HepG2 (cell line): ENCODE data around the gene EXOC6B. TPM values are rescaled to one million over a fixed set of nuclear protein-coding genes. Genes with fewer than 3 reads are reported as not detected.

Source experiments
- ATAC-seq: fragments of 200-7000 bp; cut with Tn5 transposase; 3 replicates; pipeline ENCODE4 v1.9.1; 2020; ENCODE audit warnings: mild to moderate bottlenecking, moderate library complexity
- BruUV-seq: library from RNA; stranded (reverse); fragments of 400-500 nt; replicated peaks from 2 replicates; lab custom pipeline; 2021; lab: Mats Ljungman, UMichigan
- CTCF ChIA-PET: fragments of 300-600 bp; formaldehyde crosslinking; extraction: SDS; loops from one replicate; lab custom pipeline; 2021; ENCODE audit warnings: low total read pairs, inconsistent platforms, low intra/inter-chr PET ratio; lab: Yijun Ruan, JAX
- POLR2A ChIA-PET: fragments of 350-600 bp; sonication (Branson Sonifier 250); formaldehyde crosslinking; loops from one replicate; lab custom pipeline; 2020; ENCODE audit warnings: antibody characterized with exemption, inconsistent platforms; lab: Yijun Ruan, JAX
- DNase-seq: peaks from one replicate; pipeline ENCODE4 v3.0.0-alpha.2; 2015; ENCODE audit warnings: low spot score
- FAIRE-seq: peaks from 3 replicates; lab custom pipeline; 2011; peaks lifted over from hg19 to GRCh38; lab: Jason Lieb, UNC
- H2AFZ ChIP-seq: one replicate; pipeline ENCODE4 v1.6.1; 2011; ENCODE audit warnings: low read length, inconsistent platforms
- H3K27ac ChIP-seq: fragments of 300-600 bp; 3 replicates; pipeline ENCODE4 v1.8.0; 2011; ENCODE audit warnings: mixed run types, mild to moderate bottlenecking, mixed read lengths, low read length, inconsistent platforms; ENCODE audit not compliant: insufficient read depth; ENCODE audit errors: extremely low read length
- H3K27me3 ChIP-seq, 2 experiments: fragments of 200-600 bp in 1 of 2; 2 replicates in 1 of 2; 3 replicates in 1 of 2; pipeline versions ENCODE4 v1.6.0 to v1.8.0; 2011; ENCODE audit warnings: low read length in 2 of 2, mild to moderate bottlenecking in 2 of 2, moderate library complexity in 2 of 2, inconsistent platforms in 1 of 2; ENCODE audit not compliant: insufficient read depth in 2 of 2, control insufficient read depth in 1 of 2
- H3K36me3 ChIP-seq, 2 experiments: fragments of 200-600 bp in 1 of 2; replicated peaks in 1 of 2; 2 replicates in 1 of 2; 3 replicates in 1 of 2; pipeline versions ENCODE4 v1.5.1 to v1.8.0; 2011; ENCODE audit warnings: low read length in 2 of 2, inconsistent platforms in 1 of 2; ENCODE audit not compliant: insufficient read depth in 2 of 2, control insufficient read depth in 1 of 2
- H3K4me1 ChIP-seq: 2 replicates; pipeline ENCODE4 v1.5.1; 2012; ENCODE audit warnings: low read length, inconsistent platforms; ENCODE audit not compliant: insufficient read depth
- H3K4me2 ChIP-seq: 2 replicates; pipeline ENCODE4 v1.6.0; 2011; ENCODE audit warnings: low read depth, low read length, inconsistent platforms
- H3K4me3 ChIP-seq, 3 experiments: fragments of 200-600 bp in 1 of 3; sonication (generic), shearing (Covaris generic) in 1 of 3; replicated peaks in 1 of 3; 2 replicates each; pipeline ENCODE4 v1.5.1; 2011 to 2016; ENCODE audit warnings: low read length in 3 of 3, inconsistent platforms in 2 of 3, low read depth in 2 of 3, mild to moderate bottlenecking in 2 of 3, control low read depth in 1 of 3, mixed read lengths in 1 of 3; ENCODE audit not compliant: insufficient read depth in 1 of 3
- H3K79me2 ChIP-seq: one replicate; pipeline ENCODE4 v1.6.1; 2011; ENCODE audit warnings: low read length, inconsistent platforms; ENCODE audit not compliant: insufficient read depth
- H3K9ac ChIP-seq: 2 replicates; pipeline ENCODE4 v1.6.0; 2011; ENCODE audit warnings: mild to moderate bottlenecking, low read depth, low read length, inconsistent platforms; ENCODE audit not compliant: insufficient read depth
- H3K9me3 ChIP-seq: 2 replicates; pipeline ENCODE4 v1.5.1; 2012; ENCODE audit warnings: mild to moderate bottlenecking, low read length
- H4K20me1 ChIP-seq: 2 replicates; pipeline ENCODE4 v1.6.0; 2011; ENCODE audit warnings: inconsistent platforms, mild to moderate bottlenecking, low read length, moderate library complexity; ENCODE audit not compliant: insufficient read depth
- GATA4 ChIP-seq: sonication (generic); IDR thresholded peaks from 2 replicates; pipeline ENCODE4 v1.6.1; 2016; ENCODE audit warnings: antibody characterized with exemption, low read depth, borderline replicate concordance
- MAX ChIP-seq: IDR thresholded peaks from 2 replicates; pipeline ENCODE4 v1.6.1; 2012; ENCODE audit warnings: inconsistent platforms
- NR2C2 ChIP-seq: sonication (generic); formaldehyde crosslinking; IDR thresholded peaks from 2 replicates; pipeline ENCODE4 v1.4.0; 2020; ENCODE audit warnings: missing genetic modification reagents, mild to moderate bottlenecking, moderate library complexity, borderline replicate concordance
- PBX3 ChIP-seq: sonication (generic); formaldehyde crosslinking; IDR thresholded peaks from 2 replicates; pipeline ENCODE4 v1.8.1; 2023; ENCODE audit warnings: missing genetic modification reagents, inconsistent platforms, borderline replicate concordance
- RNF219 ChIP-seq: sonication (generic); formaldehyde crosslinking; IDR thresholded peaks from 2 replicates; pipeline ENCODE4 v1.5.0; 2020; ENCODE audit warnings: mild to moderate bottlenecking, missing genetic modification reagents
- SIN3B ChIP-seq: fragments of 150-350 bp; IDR thresholded peaks from 2 replicates; pipeline ENCODE4 v1.6.1; 2014; ENCODE audit warnings: low read length
- SRY ChIP-seq: sonication (generic); formaldehyde crosslinking; IDR thresholded peaks from 2 replicates; pipeline ENCODE4 v1.8.0; 2022; ENCODE audit warnings: mild to moderate bottlenecking, missing genetic modification reagents
- ZFP90 ChIP-seq: sonication (generic); formaldehyde crosslinking; IDR thresholded peaks from 2 replicates; pipeline ENCODE4 v1.8.0; 2022; ENCODE audit warnings: missing genetic modification reagents, mild to moderate bottlenecking, inconsistent platforms, borderline replicate concordance
- ZNF562 ChIP-seq: sonication (generic); formaldehyde crosslinking; IDR thresholded peaks from 2 replicates; pipeline ENCODE4 v1.8.0; 2022; ENCODE audit warnings: missing genetic modification reagents, borderline replicate concordance
- ZNF597 ChIP-seq: sonication (generic); formaldehyde crosslinking; IDR thresholded peaks from 2 replicates; pipeline ENCODE4 v1.5.0; 2020; ENCODE audit warnings: missing genetic modification reagents
- ZNF883 ChIP-seq: sonication (generic); formaldehyde crosslinking; IDR thresholded peaks from 2 replicates; pipeline ENCODE4 v1.5.1; 2020; ENCODE audit warnings: mild to moderate bottlenecking, missing genetic modification reagents; ENCODE audit errors: not compliant biosample characterization
- ZSCAN30 ChIP-seq: sonication (generic); formaldehyde crosslinking; IDR thresholded peaks from 2 replicates; pipeline ENCODE4 v1.5.0; 2020; ENCODE audit warnings: mild to moderate bottlenecking, missing genetic modification reagents
- WGBS: methylation state at CpG from one replicate; pipeline ENCODE4 v1.1.6; 2017; ENCODE audit warnings: low lambda C conversion rate; 5-methylcytosine and 5-hydroxymethylcytosine counted together
- in situ Hi-C: cut with HindIII; loops from 2 replicates; pipeline ENCODE4 v1.10.0; 2017; ENCODE audit warnings: low pct_unique_long_range_greater_than_20kb; ENCODE audit not compliant: extremely low pct_ligation_motif_present
- intact Hi-C: fragments of 100-400 bp; cut with micrococcal nuclease; formaldehyde crosslinking; loops from one replicate; pipeline ENCODE4 v1.10.0; 2022; ENCODE audit not compliant: unreplicated experiment
- polyA plus RNA-seq, 8 experiments: library from polyadenylated mRNA; depleted of rRNA in 3 of 8; stranded (reverse) in 7 of 8; unstranded in 1 of 8; fragments of >200 nt; fragmentation: Illumina TruSeq in 4 of 8; extraction: Trizol in 4 of 8; gene quantifications; 2 replicates each; pipeline versions ENCODE4 v1.2.1 to v1.2.3, GENCODE V29; 2011 to 2016; ENCODE audit warnings: low read depth in 4 of 8, missing spikeins in 1 of 8, mixed read lengths in 1 of 8; ENCODE audit not compliant: insufficient read depth in 1 of 8
- total RNA-seq, 5 experiments: library from RNA; depleted of rRNA; stranded (reverse); fragments of >200 nt; fragmentation: Illumina TruSeq; extraction: Trizol; gene quantifications; 2 replicates each; pipeline ENCODE4 v1.2.3, GENCODE V29; 2016; ENCODE audit warnings: low read depth in 1 of 5

Gene EXOC6B
- total and polyA plus RNA-seq, 2 of the 13 experiments (the other 11 are each of a cell fraction or from before 2014, with no cell fraction given) = 9.1 to 15.9 TPM

- DNase-seq (no peak), FAIRE-seq (no peak), ATAC-seq (no peak)
- H3K9ac ChIP-seq = no peak overlapping the region
- no peaks in the 10 kb centered on the region for H4K20me1 ChIP-seq
- intact Hi-C loops = no loop called here
- H3K4me3 ChIP-seq = no peak overlapping the region
- no peak overlapping the region for H3K4me2 ChIP-seq
- no peaks in the 10 kb centered on the region for H3K4me1 ChIP-seq
- no peak overlapping the region for H3K27ac ChIP-seq
- TF ChIP-seq ZNF597 (no peak), ZNF883 (CRISPR knock-in tag) (no peak), NR2C2 (CRISPR knock-in tag) (no peak)
- WGBS = 79% methylated on average over 4 of the region's 4 CpGs
- ChIA-PET CTCF (no interaction called here), POLR2A (no interaction called here)
- no peaks in the 10 kb centered on the region for H3K79me2 ChIP-seq
- H2AFZ ChIP-seq = no peak overlapping the region
- in situ Hi-C loops = no loop called here
- BruUV-seq = no TSS peak
- H3K27me3 ChIP-seq = no peaks in the 10 kb centered on the region; a peak in 1 of 5 replicates
- no peaks in the 10 kb centered on the region for H3K36me3 ChIP-seq
- no peaks in the 10 kb centered on the region for H3K9me3 ChIP-seq
These were observed 562.6 kb downstream of the EXOC6B start for GRCh38 chr2:72263043-72263775.

- ChIA-PET CTCF (no interaction called here), POLR2A (no interaction called here)
- Histone ChIP-seq H3K79me2 (no peaks in the 10 kb centered on the region), H3K36me3 (no peaks in the 10 kb centered on the region), H3K27ac (no peak overlapping the region), H3K9ac (no peak overlapping the region), H3K27me3 (no peaks in the 10 kb centered on the region; a peak in 1 of 5 replicates), H3K4me2 (no peak overlapping the region), H3K9me3 (no peaks in the 10 kb centered on the region), H4K20me1 (no peaks in the 10 kb centered on the region), H2AFZ (no peak overlapping the region), H3K4me3 (no peak overlapping the region), H3K4me1 (no peaks in the 10 kb centered on the region)
- no TSS peak for BruUV-seq
- intact Hi-C loops = no loop called here
- no peak for TF ChIP-seq SRY (CRISPR knock-in tag)
- TF ChIP-seq PBX3 = no peak
- TF ChIP-seq SIN3B = no peak
- no peak for TF ChIP-seq ZNF562
- TF ChIP-seq ZFP90 = no peak
- no peak for TF ChIP-seq RNF219 (CRISPR knock-in tag)
- no peak for TF ChIP-seq MAX
- TF ChIP-seq ZSCAN30 (CRISPR knock-in tag) = no peak
- TF ChIP-seq GATA4 = no peak
- in situ Hi-C loops = no loop called here
- FAIRE-seq = no peak
- no peak for ATAC-seq
- no peak for DNase-seq
- 82% methylated on average over 2 of the region's 2 CpGs for WGBS
These were observed 564.8 kb downstream of the EXOC6B start for GRCh38 chr2:72261076-72261475.
